ENCODE data around the gene COMMD3. TPM values are rescaled to one million over a fixed set of nuclear protein-coding genes. Genes with fewer than 3 reads are reported as not detected.

COMMD3 gene
- total and polyA plus RNA-seq, 2 of the 8 experiments (the other 6 are each of a cell fraction or from before 2014, with no cell fraction given): 2.3 to 2.7 TPM

GRCh38 chr10:22321156-22321923, 5.2 kb downstream of the COMMD3 start (continued):
- TF ChIP-seq CHD7 (IDR thresholded peaks at IDR 0.05; ENCODE audit: insufficient replicate concordance, low read length): no peak
- no peak for TF ChIP-seq RFX5 (IDR thresholded peaks at IDR 0.05; ENCODE audit: borderline replicate concordance, low read depth, low read length)
- no peak for TF ChIP-seq BRCA1 (IDR thresholded peaks at IDR 0.05; ENCODE audit: low read depth, low read length)
- no peak for TF ChIP-seq CTCF (IDR thresholded peaks at IDR 0.05; ENCODE audit: control extremely low read depth in 1 of 3, insufficient read depth in 1 of 3, low read depth in 1 of 3, low read length in 3 of 3)
- no peak for TF ChIP-seq POU5F1 (IDR thresholded peaks at IDR 0.05; ENCODE audit: low read depth, low read length)
- no peak for TF ChIP-seq EZH2 (IDR thresholded peaks at IDR 0.05; ENCODE audit: low read depth, low read length, severe bottlenecking)
- TF ChIP-seq TAF1 (IDR thresholded peaks at IDR 0.05; ENCODE audit: low read depth, low read length): peak; percentile 60; the same call in 1 of the 2 replicates
- TF ChIP-seq SIX5 (IDR thresholded peaks at IDR 0.05; ENCODE audit: low read depth, low read length): no peak

Data from H1 (cell line).